ENCODE results near the gene TNS4. TPM values are rescaled to one million over a fixed set of nuclear protein-coding genes. Genes with fewer than 3 reads are reported as not detected.

TNS4 gene
- total RNA-seq, 1 experiment from 2014 or later, result 0.59 TPM

- no CpG with 5 or more reads among the region's 9 CpGs for WGBS (ENCODE audit: extremely low coverage, insufficient read length, low lambda C conversion rate)
- Histone ChIP-seq H2BK12ac (ENCODE audit: insufficient read length, low read depth, low read length) (no peak overlapping the region), H3K23me2 (ENCODE audit: insufficient read length, low read depth, low read length, poor library complexity, severe bottlenecking) (no peaks in the 10 kb centered on the region), H4K8ac (replicated peaks; ENCODE audit: insufficient read length, low read depth, low read length) (peak overlapping the region; percentile 67), H3K23ac (ENCODE audit: insufficient read length, low read depth, low read length) (no peak overlapping the region), H3K79me2 (ENCODE audit: insufficient read depth, low read length) (no peaks in the 10 kb centered on the region), H4K91ac (ENCODE audit: insufficient read length, low read depth, low read length) (no peak overlapping the region), H3K9me3 (ENCODE audit: control insufficient read depth, low read depth, low read length) (no peaks in the 10 kb centered on the region), H2AFZ (ENCODE audit: low read length) (no peak overlapping the region), H3K27me3 (ENCODE audit: insufficient read depth, low read length) (no peaks in the 10 kb centered on the region), H3K9ac (ENCODE audit: extremely low read depth, insufficient read length, low read length) (no peak overlapping the region), H4K5ac (ENCODE audit: insufficient read length, low read depth, low read length) (no peak overlapping the region), H3K4me1 (ENCODE audit: insufficient read depth, low read length) (no peaks in the 10 kb centered on the region; the same call in 1 of the 2 replicates), H3K56ac (ENCODE audit: insufficient read length, low read depth, low read length) (no peak overlapping the region), H2BK120ac (ENCODE audit: low read depth, low read length, poor library complexity, severe bottlenecking) (no peak overlapping the region), H2AK5ac (ENCODE audit: insufficient read length, low read length) (no peak overlapping the region), H4K20me1 (ENCODE audit: control insufficient read depth, insufficient read depth, insufficient read length) (no peaks in the 10 kb centered on the region), H3K18ac (ENCODE audit: insufficient read length, low read depth, low read length) (no peak overlapping the region), H2BK5ac (ENCODE audit: insufficient read length, low read length) (no peak overlapping the region), H2BK15ac (ENCODE audit: low read depth, low read length) (no peak overlapping the region), H3T11ph (ENCODE audit: low read length) (no peak overlapping the region), H2BK20ac (ENCODE audit: low read depth, low read length, poor library complexity, severe bottlenecking) (no peak overlapping the region), H3K14ac (ENCODE audit: insufficient read depth, low read length) (no peak overlapping the region), H3K4me2 (ENCODE audit: insufficient read depth, insufficient read length, low read length) (no peak overlapping the region), H3K4ac (ENCODE audit: low read depth, low read length) (no peak overlapping the region), H3K79me1 (ENCODE audit: insufficient read depth, low read depth, low read length, poor library complexity, severe bottlenecking) (no peaks in the 10 kb centered on the region), H3K27ac (ENCODE audit: insufficient read length, low read depth, low read length) (no peak overlapping the region)
- Mint-ChIP-seq H3K27ac (no peak overlapping the region; a peak in 1 of 7 replicates), H3K9me3 (peaks cover 0 to 3% of the 10 kb centered on the region in 2 experiments; a peak in 1 of 5 replicates), H3K36me3 (ENCODE audit: insufficient read depth in 1 of 3, low read depth in 3 of 3) (no peaks in the 10 kb centered on the region), H3K4me3 (no peak overlapping the region), H3K4me1 (peaks cover 10 to 24% of the 10 kb centered on the region in 2 experiments), H3K27me3 (ENCODE audit: low read depth) (no peaks in the 10 kb centered on the region; the same call in 1 of the 2 replicates)
- TF ChIP-seq, protein P1, sequence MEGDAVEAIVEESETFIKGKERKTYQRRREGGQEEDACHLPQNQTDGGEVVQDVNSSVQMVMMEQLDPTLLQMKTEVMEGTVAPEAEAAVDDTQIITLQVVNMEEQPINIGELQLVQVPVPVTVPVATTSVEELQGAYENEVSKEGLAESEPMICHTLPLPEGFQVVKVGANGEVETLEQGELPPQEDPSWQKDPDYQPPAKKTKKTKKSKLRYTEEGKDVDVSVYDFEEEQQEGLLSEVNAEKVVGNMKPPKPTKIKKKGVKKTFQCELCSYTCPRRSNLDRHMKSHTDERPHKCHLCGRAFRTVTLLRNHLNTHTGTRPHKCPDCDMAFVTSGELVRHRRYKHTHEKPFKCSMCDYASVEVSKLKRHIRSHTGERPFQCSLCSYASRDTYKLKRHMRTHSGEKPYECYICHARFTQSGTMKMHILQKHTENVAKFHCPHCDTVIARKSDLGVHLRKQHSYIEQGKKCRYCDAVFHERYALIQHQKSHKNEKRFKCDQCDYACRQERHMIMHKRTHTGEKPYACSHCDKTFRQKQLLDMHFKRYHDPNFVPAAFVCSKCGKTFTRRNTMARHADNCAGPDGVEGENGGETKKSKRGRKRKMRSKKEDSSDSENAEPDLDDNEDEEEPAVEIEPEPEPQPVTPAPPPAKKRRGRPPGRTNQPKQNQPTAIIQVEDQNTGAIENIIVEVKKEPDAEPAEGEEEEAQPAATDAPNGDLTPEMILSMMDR (conservative IDR thresholded peaks at IDR 0.05), result no peak
- peak; percentile 25 for DNase-seq
These were observed 47.1 kb upstream of the TNS4 start for GRCh38 chr17:40548491-40548981.
